Body of pancreas (tissue), 4 donors: ENCODE measurements around the gene FSD2.

Source experiments
- POLR2A ChIP-seq, 3 donors: fragments of 450-650 bp; IDR thresholded peaks; one replicate each; pipeline ENCODE4 v1.6.1; 2016; ENCODE audit warnings: antibody characterized with exemption in 3 of 3, mild to moderate bottlenecking in 2 of 3
- TF ChIP-seq, protein P1 (sequence below), 7 experiments: fragments of 450-650 bp in 4 of 7; fragments of 200-600 bp in 3 of 7; sonication (generic) in 3 of 7; IDR thresholded peaks; one replicate each; pipeline ENCODE4 v1.5.1; 2016 to 2019; ENCODE audit warnings: antibody characterized with exemption in 7 of 7

DNA sequence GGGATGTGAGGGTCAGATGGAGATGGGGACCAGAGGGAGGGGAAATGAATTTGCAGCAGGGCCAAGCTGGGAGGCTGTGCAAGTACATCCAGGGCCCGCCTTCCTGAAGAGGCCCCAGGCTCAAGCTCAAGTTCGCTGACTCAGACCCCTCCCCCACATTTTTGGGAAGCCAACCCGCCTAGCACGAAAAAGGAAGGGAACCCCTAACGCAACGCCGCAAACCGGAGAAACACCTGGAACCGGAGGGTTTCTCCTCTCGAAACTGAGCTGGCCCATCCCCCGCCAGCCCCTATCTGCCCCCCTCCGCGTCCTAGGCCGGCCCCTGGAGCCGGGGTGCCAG, 96.8 kb downstream of the FSD2 start:
- TF ChIP-seq, protein P1, sequence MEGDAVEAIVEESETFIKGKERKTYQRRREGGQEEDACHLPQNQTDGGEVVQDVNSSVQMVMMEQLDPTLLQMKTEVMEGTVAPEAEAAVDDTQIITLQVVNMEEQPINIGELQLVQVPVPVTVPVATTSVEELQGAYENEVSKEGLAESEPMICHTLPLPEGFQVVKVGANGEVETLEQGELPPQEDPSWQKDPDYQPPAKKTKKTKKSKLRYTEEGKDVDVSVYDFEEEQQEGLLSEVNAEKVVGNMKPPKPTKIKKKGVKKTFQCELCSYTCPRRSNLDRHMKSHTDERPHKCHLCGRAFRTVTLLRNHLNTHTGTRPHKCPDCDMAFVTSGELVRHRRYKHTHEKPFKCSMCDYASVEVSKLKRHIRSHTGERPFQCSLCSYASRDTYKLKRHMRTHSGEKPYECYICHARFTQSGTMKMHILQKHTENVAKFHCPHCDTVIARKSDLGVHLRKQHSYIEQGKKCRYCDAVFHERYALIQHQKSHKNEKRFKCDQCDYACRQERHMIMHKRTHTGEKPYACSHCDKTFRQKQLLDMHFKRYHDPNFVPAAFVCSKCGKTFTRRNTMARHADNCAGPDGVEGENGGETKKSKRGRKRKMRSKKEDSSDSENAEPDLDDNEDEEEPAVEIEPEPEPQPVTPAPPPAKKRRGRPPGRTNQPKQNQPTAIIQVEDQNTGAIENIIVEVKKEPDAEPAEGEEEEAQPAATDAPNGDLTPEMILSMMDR (IDR thresholded peaks at IDR 0.05), result no peak
- no peak for TF ChIP-seq POLR2A (IDR thresholded peaks at IDR 0.05)
